Stimulated activated CD4-positive, alpha-beta T cell treated with anti-CD3 and anti-CD28 coated beads, Interleukin-2, amount 100 ng/mL, for 24 hours (primary cell): ENCODE results near the gene KLF15.

Source experiments
- DNase-seq, 2 donors: peaks; one replicate each; pipeline ENCODE4 v3.0.0-alpha.2; 2020

The KLF15 gene

GRCh38 chr3:126357295-126358037 is at the start of gene KLF15:
KLF15 (minus strand) TSS chr3:126357408; CDS start chr3:126352922, 4,486 bp downstream.
- peak; percentile 77 to 83 for DNase-seq

GRCh38 chr3:126406389-126407296 is 49.4 kb upstream of the KLF15 start:
- DNase-seq, result no peak

GRCh38 chr3:126402666-126403302 is 45.6 kb upstream of the KLF15 start:
- DNase-seq, result no peak

GRCh38 chr3:126402178-126402577 is 45.0 kb upstream of the KLF15 start:
- DNase-seq, result no peak

GRCh38 chr3:126401611-126402160 is 44.5 kb upstream of the KLF15 start:
- no peak for DNase-seq

GRCh38 chr3:126399756-126400155 is 42.5 kb upstream of the KLF15 start:
- DNase-seq, result no peak

GRCh38 chr3:126399351-126399735 is 42.1 kb upstream of the KLF15 start:
- no peak for DNase-seq

- DNase-seq, result no peak
Observed at GRCh38 chr3:126398423-126399350, 41.5 kb upstream of the KLF15 start.

- DNase-seq, result no peak
Observed at GRCh38 chr3:126397610-126398422, 40.6 kb upstream of the KLF15 start.

- DNase-seq, result no peak
Observed at GRCh38 chr3:126396536-126396935, 39.3 kb upstream of the KLF15 start.

GRCh38 chr3:126395846-126396513 is 38.8 kb upstream of the KLF15 start:
- DNase-seq, result no peak

- no peak for DNase-seq
Observed at GRCh38 chr3:126394977-126395321, 37.7 kb upstream of the KLF15 start.

- no peak for DNase-seq
Observed at GRCh38 chr3:126394179-126394976, 37.2 kb upstream of the KLF15 start, which contains the start of gene CFAP100. CFAP100 (plus strand) TSS chr3:126394909; CDS start chr3:126396001, 1,092 bp downstream.

- DNase-seq, result no peak
Observed at GRCh38 chr3:126393563-126393962, 36.4 kb upstream of the KLF15 start.

GRCh38 chr3:126392246-126392645 is 35.0 kb upstream of the KLF15 start:
- no peak for DNase-seq

GRCh38 chr3:126391631-126392030 is 34.4 kb upstream of the KLF15 start:
- DNase-seq, result no peak

- DNase-seq, result no peak
Observed at GRCh38 chr3:126390751-126391150, 33.5 kb upstream of the KLF15 start.

- no peak for DNase-seq
Observed at GRCh38 chr3:126390201-126390600, 33.0 kb upstream of the KLF15 start.

- no peak for DNase-seq
Observed at GRCh38 chr3:126389794-126390146, 32.6 kb upstream of the KLF15 start.
